Measurements from ENCODE around the gene PPFIBP2. TPM values are rescaled to one million over a fixed set of nuclear protein-coding genes. Genes with fewer than 3 reads are reported as not detected.

PPFIBP2 gene
- total RNA-seq, 1 donor from 2014 or later = 8.7 TPM

DNA sequence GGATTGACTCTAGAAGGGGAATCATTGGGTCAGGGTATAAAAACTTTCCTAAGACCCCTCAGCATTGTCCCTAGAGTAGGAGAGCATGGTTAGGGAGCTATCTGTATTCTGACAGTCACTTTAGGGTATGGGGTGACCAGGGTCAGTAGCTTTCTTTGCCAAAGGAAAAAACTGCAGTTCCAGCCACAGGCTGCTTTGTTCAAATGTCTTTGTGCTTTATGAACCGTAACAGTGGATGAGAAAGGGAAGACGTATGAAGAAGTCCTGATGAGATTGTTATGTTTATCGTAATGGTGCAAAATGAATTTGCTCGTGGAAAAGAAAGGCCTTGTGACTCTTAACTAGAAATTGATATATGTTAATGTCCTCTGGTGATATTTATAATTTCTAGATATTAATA lies 129.5 kb downstream of the PPFIBP2 start:
- peaks cover 6% of the 10 kb centered on the region for H3K9me3 Mint-ChIP-seq
- Histone ChIP-seq H3K4me3 (no peak overlapping the region), H3K27ac (no peak overlapping the region), H3K4me1 (peaks cover 8% of the 10 kb centered on the region), H3K36me3 (no peaks in the 10 kb centered on the region), H3K9me3 (ENCODE audit: low read depth) (no peaks in the 10 kb centered on the region), H3K27me3 (no peaks in the 10 kb centered on the region), H4K20me1 (ENCODE audit: low read depth) (no peaks in the 10 kb centered on the region), H3F3A (ENCODE audit: low read depth) (no peaks in the 10 kb centered on the region), H3K79me2 (ENCODE audit: low read depth) (no peaks in the 10 kb centered on the region), H2AFZ (replicated peaks) (no peak overlapping the region), H3K9ac (no peak overlapping the region), H3K4me2 (no peak overlapping the region)
- DNase-seq (ENCODE audit: low spot score) = peak; percentile 34
- peaks cover 19% of the 10 kb centered on the region for H3K4me1 Mint-ChIP-seq
- H3K4me3 Mint-ChIP-seq = no peak overlapping the region
- no peaks in the 10 kb centered on the region for H3K36me3 Mint-ChIP-seq
- no peak overlapping the region for H3K27ac Mint-ChIP-seq
- TF ChIP-seq EZH2phosphoT487 (IDR thresholded peaks at IDR 0.05) (no peak), EZH2 (IDR thresholded peaks at IDR 0.05) (no peak)
- TF ChIP-seq, protein P1, sequence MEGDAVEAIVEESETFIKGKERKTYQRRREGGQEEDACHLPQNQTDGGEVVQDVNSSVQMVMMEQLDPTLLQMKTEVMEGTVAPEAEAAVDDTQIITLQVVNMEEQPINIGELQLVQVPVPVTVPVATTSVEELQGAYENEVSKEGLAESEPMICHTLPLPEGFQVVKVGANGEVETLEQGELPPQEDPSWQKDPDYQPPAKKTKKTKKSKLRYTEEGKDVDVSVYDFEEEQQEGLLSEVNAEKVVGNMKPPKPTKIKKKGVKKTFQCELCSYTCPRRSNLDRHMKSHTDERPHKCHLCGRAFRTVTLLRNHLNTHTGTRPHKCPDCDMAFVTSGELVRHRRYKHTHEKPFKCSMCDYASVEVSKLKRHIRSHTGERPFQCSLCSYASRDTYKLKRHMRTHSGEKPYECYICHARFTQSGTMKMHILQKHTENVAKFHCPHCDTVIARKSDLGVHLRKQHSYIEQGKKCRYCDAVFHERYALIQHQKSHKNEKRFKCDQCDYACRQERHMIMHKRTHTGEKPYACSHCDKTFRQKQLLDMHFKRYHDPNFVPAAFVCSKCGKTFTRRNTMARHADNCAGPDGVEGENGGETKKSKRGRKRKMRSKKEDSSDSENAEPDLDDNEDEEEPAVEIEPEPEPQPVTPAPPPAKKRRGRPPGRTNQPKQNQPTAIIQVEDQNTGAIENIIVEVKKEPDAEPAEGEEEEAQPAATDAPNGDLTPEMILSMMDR (IDR thresholded peaks at IDR 0.05) = no peak
- H3K27me3 Mint-ChIP-seq (ENCODE audit: insufficient read depth, low read depth) = peaks cover 5% of the 10 kb centered on the region

DNA sequence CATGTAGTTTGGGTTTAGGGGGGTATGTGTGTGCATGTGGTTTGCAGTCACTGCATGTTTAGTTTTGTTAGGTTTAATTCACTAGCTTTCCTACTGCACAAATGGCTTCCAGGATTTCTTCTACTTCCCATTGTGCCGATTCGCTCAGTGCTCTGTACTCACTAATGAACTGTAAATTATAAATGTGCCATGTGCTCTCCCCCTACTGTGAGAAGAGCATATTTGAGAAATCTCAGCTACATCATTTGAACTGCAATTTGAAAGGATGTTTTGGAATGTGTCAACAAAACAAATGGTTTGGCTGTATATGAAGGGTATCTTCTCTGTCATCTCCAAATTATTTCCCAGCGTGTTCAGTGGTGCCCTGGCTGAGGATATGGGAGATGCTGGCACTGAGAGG lies 131.4 kb downstream of the PPFIBP2 start:
- H3K4me2 ChIP-seq = no peak overlapping the region
- peaks cover 8% of the 10 kb centered on the region for H3K4me1 ChIP-seq
- H3K36me3 ChIP-seq = no peaks in the 10 kb centered on the region
- no peaks in the 10 kb centered on the region for H3F3A ChIP-seq (ENCODE audit: low read depth)
- H3K27me3 Mint-ChIP-seq (ENCODE audit: insufficient read depth, low read depth) = peaks cover 3% of the 10 kb centered on the region
- no peaks in the 10 kb centered on the region for H3K36me3 Mint-ChIP-seq
- no peaks in the 10 kb centered on the region for H4K20me1 ChIP-seq (ENCODE audit: low read depth)
- no peak overlapping the region for H2AFZ ChIP-seq (replicated peaks)
- DNase-seq (ENCODE audit: low spot score) = no peak
- H3K4me3 Mint-ChIP-seq = no peak overlapping the region
- H3K9me3 ChIP-seq (ENCODE audit: low read depth) = no peaks in the 10 kb centered on the region
- H3K4me1 Mint-ChIP-seq = peaks cover 19% of the 10 kb centered on the region
- no peak overlapping the region for H3K4me3 ChIP-seq
- TF ChIP-seq EZH2phosphoT487 (IDR thresholded peaks at IDR 0.05) (no peak), EZH2 (IDR thresholded peaks at IDR 0.05) (no peak)
- TF ChIP-seq, protein P1 (IDR thresholded peaks at IDR 0.05) = no peak
- H3K9me3 Mint-ChIP-seq = peaks cover 6% of the 10 kb centered on the region
- no peaks in the 10 kb centered on the region for H3K27me3 ChIP-seq
- H3K9ac ChIP-seq = no peak overlapping the region
- peak overlapping the region; percentile 34 for H3K27ac Mint-ChIP-seq
- H3K79me2 ChIP-seq (ENCODE audit: low read depth) = no peaks in the 10 kb centered on the region
- H3K27ac ChIP-seq = no peak overlapping the region

DNA sequence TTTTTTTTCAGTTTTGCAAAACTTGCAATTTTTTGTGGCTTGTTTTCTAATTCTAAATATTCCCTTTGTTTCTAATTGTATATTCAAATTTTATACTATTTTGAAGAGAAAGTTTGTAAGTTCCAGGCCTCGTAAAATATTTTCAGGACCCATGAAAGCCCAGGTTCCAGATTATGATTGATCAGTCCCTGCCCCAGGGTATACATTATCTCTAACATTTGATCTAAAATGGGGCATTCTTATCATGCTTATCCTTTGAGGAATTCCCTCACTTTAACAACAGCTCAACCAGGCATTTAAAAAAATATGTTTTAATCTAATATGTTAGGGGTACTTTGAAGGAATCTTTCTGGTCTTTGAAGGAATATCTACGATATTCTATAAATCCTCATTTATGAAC lies 133.1 kb downstream of the PPFIBP2 start:
- H3K27ac Mint-ChIP-seq = no peak overlapping the region
- H3K27me3 ChIP-seq = no peaks in the 10 kb centered on the region
- H3K4me2 ChIP-seq = no peak overlapping the region
- TF ChIP-seq EZH2 (IDR thresholded peaks at IDR 0.05) = no peak
- no peak for TF ChIP-seq EZH2phosphoT487 (IDR thresholded peaks at IDR 0.05)
- TF ChIP-seq, protein P1 (IDR thresholded peaks at IDR 0.05) = no peak
- H3K27ac ChIP-seq = no peak overlapping the region
- H3K4me1 ChIP-seq = peaks cover 8% of the 10 kb centered on the region
- no peaks in the 10 kb centered on the region for H3K36me3 ChIP-seq
- no peaks in the 10 kb centered on the region for H4K20me1 ChIP-seq (ENCODE audit: low read depth)
- H3K79me2 ChIP-seq (ENCODE audit: low read depth) = no peaks in the 10 kb centered on the region
- H2AFZ ChIP-seq (replicated peaks) = no peak overlapping the region
- no peaks in the 10 kb centered on the region for H3K36me3 Mint-ChIP-seq
- H3K4me1 Mint-ChIP-seq = peaks cover 19% of the 10 kb centered on the region
- H3K4me3 ChIP-seq = no peak overlapping the region
- H3F3A ChIP-seq (ENCODE audit: low read depth) = no peaks in the 10 kb centered on the region
- H3K9me3 ChIP-seq (ENCODE audit: low read depth) = no peaks in the 10 kb centered on the region
- DNase-seq (ENCODE audit: low spot score) = no peak
- H3K9me3 Mint-ChIP-seq = peaks cover 6% of the 10 kb centered on the region
- H3K4me3 Mint-ChIP-seq = no peak overlapping the region
- no peak overlapping the region for H3K9ac ChIP-seq
- H3K27me3 Mint-ChIP-seq (ENCODE audit: insufficient read depth, low read depth) = peaks cover 3% of the 10 kb centered on the region

Data from neural progenitor cell (in vitro differentiated cells).